ENCODE results near the gene RPL18.

GRCh38 chr19:48613024-48613851, 5.7 kb downstream of the RPL18 start:
- TF ChIP-seq REST (IDR thresholded peaks at IDR 0.05; ENCODE audit: insufficient read depth in 1 of 2, low read depth in 2 of 2, low read length in 2 of 2), result no peak
- TF ChIP-seq TAF1 (IDR thresholded peaks at IDR 0.05; ENCODE audit: borderline replicate concordance, insufficient read depth, low read length), result no peak
- TF ChIP-seq POLR2AphosphoS5 (IDR thresholded peaks at IDR 0.05; ENCODE audit: low read depth, low read length), result no peak; the same call in 1 of the 2 replicates
- no peak for TF ChIP-seq FOXP2 (optimal IDR thresholded peaks at IDR 0.05; ENCODE audit: borderline replicate concordance, extremely low read depth, extremely low read length, insufficient read depth)
